RWPE2 (cell line): Measurements from ENCODE around the gene FCER2.

Experiments
- ATAC-seq: fragments of 200-7000 bp; cut with Tn5 transposase; 3 replicates; pipeline ENCODE4 v1.9.1; 2021; ENCODE audit warnings: low read depth
- DNase-seq: peaks from one replicate; pipeline ENCODE4 v3.0.0-alpha.2; 2020; ENCODE audit warnings: low spot score
- H3K27ac ChIP-seq: fragments of 450-650 bp; 2 replicates; pipeline ENCODE4 v1.5.1; 2017; ENCODE audit warnings: mild to moderate bottlenecking; ENCODE audit not compliant: poor library complexity, severe bottlenecking
- H3K27me3 ChIP-seq: fragments of 250-450 bp; sonication (Bioruptor Pico); 2 replicates; pipeline ENCODE4 v1.5.1; 2021; ENCODE audit warnings: mild to moderate bottlenecking, moderate library complexity; ENCODE audit not compliant: insufficient read depth, poor library complexity, severe bottlenecking
- H3K36me3 ChIP-seq: fragments of 250-450 bp; sonication (Bioruptor Pico); 2 replicates; pipeline ENCODE4 v1.5.1; 2020; ENCODE audit warnings: low read depth, mild to moderate bottlenecking, moderate library complexity
- H3K4me1 ChIP-seq: fragments of 250-450 bp; sonication (Bioruptor Pico); 2 replicates; pipeline ENCODE4 v1.5.1; 2021; ENCODE audit warnings: mild to moderate bottlenecking, moderate library complexity; ENCODE audit not compliant: insufficient read depth, poor library complexity, severe bottlenecking
- H3K4me3 ChIP-seq: fragments of 250-450 bp; sonication (Bioruptor Pico); 2 replicates; pipeline ENCODE4 v1.5.1; 2021; ENCODE audit warnings: mild to moderate bottlenecking, moderate library complexity; ENCODE audit not compliant: severe bottlenecking
- H3K9me3 ChIP-seq: fragments of 250-450 bp; sonication (Bioruptor Pico); 2 replicates; pipeline ENCODE4 v1.5.1; 2021; ENCODE audit warnings: mild to moderate bottlenecking, moderate library complexity; ENCODE audit not compliant: severe bottlenecking
- TF ChIP-seq, protein P1 (sequence below): fragments of 450-650 bp; IDR thresholded peaks from one replicate; pipeline ENCODE4 v1.5.1; 2017; ENCODE audit warnings: mild to moderate bottlenecking, moderate library complexity; ENCODE audit not compliant: poor library complexity, severe bottlenecking

FCER2 gene

DNA sequence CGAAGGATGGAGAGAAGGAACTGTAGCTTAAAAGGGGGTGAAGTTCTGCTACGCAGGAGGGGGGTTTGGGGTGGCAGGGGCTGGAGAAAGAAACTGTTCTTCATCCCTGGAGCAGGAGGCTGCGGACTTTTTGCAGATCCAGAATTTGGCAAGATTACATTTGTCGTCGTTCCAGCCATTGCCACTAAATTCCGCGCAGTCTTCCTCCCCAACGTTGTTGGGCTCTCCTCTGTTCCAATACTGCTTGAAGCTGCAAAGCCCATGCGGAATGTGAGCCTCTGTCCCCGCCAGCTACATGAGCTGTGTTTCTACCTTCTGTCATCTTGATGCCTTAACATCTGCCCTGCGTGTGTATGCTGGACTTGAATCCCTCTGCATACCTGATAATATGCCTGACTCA, 41.1 kb upstream of the FCER2 start:
- DNase-seq, result no peak
- H3K27ac ChIP-seq, result no peak overlapping the region
- H3K4me3 ChIP-seq, result no peak overlapping the region
- no peaks in the 10 kb centered on the region for H3K36me3 ChIP-seq
- no peaks in the 10 kb centered on the region for H3K27me3 ChIP-seq
- no peak for ATAC-seq
- no peaks in the 10 kb centered on the region for H3K4me1 ChIP-seq
- H3K9me3 ChIP-seq, result no peaks in the 10 kb centered on the region
- TF ChIP-seq, protein P1, sequence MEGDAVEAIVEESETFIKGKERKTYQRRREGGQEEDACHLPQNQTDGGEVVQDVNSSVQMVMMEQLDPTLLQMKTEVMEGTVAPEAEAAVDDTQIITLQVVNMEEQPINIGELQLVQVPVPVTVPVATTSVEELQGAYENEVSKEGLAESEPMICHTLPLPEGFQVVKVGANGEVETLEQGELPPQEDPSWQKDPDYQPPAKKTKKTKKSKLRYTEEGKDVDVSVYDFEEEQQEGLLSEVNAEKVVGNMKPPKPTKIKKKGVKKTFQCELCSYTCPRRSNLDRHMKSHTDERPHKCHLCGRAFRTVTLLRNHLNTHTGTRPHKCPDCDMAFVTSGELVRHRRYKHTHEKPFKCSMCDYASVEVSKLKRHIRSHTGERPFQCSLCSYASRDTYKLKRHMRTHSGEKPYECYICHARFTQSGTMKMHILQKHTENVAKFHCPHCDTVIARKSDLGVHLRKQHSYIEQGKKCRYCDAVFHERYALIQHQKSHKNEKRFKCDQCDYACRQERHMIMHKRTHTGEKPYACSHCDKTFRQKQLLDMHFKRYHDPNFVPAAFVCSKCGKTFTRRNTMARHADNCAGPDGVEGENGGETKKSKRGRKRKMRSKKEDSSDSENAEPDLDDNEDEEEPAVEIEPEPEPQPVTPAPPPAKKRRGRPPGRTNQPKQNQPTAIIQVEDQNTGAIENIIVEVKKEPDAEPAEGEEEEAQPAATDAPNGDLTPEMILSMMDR, result no peak

DNA sequence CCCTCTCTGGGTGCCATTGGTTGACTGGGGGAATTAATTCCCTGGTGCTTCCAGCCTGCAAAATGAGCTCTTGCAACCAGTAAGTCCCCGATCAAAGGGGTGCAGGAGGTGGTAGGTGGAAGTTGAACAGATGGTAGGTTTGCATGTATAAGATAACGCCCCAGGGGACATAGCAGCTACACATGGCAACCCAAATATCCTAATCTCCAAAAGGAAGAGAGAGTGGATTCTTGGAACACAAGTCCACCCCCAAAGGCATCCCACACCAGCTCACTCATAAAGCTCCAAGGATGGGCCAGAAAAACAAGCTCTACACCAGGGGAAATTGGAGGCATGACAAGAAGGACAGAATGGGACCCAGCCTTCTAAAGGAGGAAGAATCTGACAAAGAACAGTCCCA, 40.6 kb upstream of the FCER2 start:
- TF ChIP-seq, protein P1, result no peak
- Histone ChIP-seq H3K4me1 (no peaks in the 10 kb centered on the region), H3K27ac (no peak overlapping the region), H3K4me3 (no peak overlapping the region), H3K36me3 (no peaks in the 10 kb centered on the region), H3K9me3 (no peaks in the 10 kb centered on the region), H3K27me3 (no peaks in the 10 kb centered on the region)
- DNase-seq, result no peak
- no peak for ATAC-seq

DNA sequence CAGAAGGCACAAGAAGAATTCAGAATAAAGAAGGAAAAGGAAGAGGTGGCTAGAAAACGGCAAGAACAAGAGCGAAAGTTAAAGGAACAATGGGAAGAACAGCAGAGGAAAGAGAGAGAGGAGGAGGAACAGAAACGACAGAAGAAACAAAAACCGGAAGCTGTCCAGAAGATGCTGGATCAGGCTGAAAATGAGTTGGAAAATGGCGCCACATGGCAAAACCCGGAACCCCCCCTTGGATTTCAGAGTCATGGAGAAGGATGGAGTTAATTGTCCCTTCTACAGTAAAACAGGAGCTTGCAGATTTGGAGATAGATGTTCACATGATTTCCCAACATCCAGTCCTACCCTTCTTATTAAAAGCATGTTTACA, 38.7 kb upstream of the FCER2 start:
- DNase-seq (no peak), ATAC-seq (no peak)
- Histone ChIP-seq H3K9me3 (no peaks in the 10 kb centered on the region), H3K27me3 (no peaks in the 10 kb centered on the region), H3K36me3 (no peaks in the 10 kb centered on the region), H3K4me3 (no peak overlapping the region), H3K4me1 (no peaks in the 10 kb centered on the region), H3K27ac (no peak overlapping the region)
- TF ChIP-seq, protein P1, result no peak

DNA sequence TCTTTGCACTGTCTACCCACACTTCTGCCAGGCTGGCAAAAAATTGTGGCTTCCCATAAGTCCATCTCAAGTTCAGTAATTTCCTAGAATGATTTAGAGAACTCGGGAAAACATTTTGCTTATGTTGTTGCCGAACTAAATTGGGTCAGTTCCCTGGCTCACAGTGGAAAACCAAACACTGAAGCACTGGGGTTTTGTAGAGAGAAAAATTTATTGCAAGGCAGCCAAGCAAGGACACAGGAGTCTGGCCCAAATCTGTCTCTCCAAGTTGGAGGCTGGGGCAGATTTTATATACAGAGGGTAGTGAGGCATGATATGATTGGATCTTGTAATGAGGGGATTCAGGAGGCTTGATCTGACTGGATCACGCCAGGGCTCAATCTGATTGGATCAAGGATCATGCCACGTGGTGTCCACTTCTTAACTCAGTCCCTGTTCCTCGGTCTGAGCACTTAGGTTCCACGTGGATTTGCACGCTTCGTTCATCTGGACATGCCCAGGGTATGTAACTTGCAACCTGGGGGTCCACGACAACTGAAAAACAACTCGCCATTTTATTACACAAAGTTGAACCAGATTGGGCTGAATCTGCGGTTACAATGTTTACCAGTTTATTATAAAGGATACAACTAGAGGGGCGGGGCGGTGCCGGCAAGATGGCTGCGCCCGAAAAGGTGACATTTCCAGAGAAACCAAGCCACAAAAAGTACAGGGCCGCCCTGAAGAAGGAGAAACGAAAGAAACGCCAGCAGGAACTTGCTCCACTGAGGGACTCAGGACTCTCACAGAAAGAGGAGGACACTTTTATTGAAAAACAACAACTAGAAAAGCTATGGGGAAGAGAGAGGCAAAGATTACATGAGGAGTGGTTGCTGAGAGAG, 38.1 kb upstream of the FCER2 start:
- Histone ChIP-seq H3K36me3 (no peaks in the 10 kb centered on the region), H3K27ac (no peak overlapping the region), H3K9me3 (no peaks in the 10 kb centered on the region), H3K27me3 (no peaks in the 10 kb centered on the region), H3K4me1 (no peaks in the 10 kb centered on the region), H3K4me3 (no peak overlapping the region)
- ATAC-seq, result no peak
- no peak for DNase-seq
- TF ChIP-seq, protein P1, result no peak

DNA sequence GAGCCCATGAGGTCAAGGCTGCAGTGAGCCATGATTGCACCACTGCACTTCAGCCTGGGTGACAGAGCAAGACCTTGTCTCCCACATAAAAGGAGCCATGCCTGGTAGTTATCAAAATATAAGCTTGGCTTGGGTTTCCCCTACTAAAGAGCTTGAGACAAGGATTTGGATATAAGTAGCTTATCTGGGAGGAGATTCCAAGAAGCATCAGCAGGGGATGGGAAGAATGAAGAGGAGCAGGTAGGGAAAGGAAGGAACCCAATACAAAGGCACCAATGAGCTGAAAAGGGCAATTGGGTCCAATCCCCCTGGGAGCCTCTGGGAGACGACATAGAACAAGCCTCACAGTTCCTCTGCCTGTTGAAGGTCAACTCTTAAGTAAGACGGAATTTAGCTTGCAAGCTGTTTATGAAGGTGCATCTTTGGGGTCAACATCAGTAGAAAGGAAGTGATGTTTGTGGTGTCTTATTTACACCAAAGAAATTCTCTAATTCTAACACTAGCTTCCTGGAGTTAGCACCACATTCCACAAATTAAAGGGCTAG, 37.4 kb upstream of the FCER2 start:
- Histone ChIP-seq H3K27ac (no peak overlapping the region), H3K36me3 (no peaks in the 10 kb centered on the region), H3K4me1 (no peaks in the 10 kb centered on the region), H3K27me3 (no peaks in the 10 kb centered on the region), H3K9me3 (no peaks in the 10 kb centered on the region), H3K4me3 (no peak overlapping the region)
- no peak for ATAC-seq
- no peak for DNase-seq
- TF ChIP-seq, protein P1, result no peak
